AG09319 (cell line): ENCODE data around the gene KRT17.
"Not testable (repeated sequence)": the region's sequence is repeated elsewhere in the genome, so short reads cannot be mapped to it uniquely, and the experiment has no call there.

Experiments
- DNase-seq: peaks from one replicate; pipeline ENCODE4 v3.0.0-alpha.2; 2010; ENCODE audit warnings: low read depth; ENCODE audit errors: extremely low read depth
- CTCF ChIP-seq: IDR thresholded peaks from 2 replicates; pipeline ENCODE4 v1.5.1; 2011; ENCODE audit warnings: low read depth, mild to moderate bottlenecking, inconsistent platforms, low read length, moderate library complexity

Gene KRT17

GRCh38 chr17:41610061-41610517 lies 14.3 kb downstream of the KRT17 start:
- not testable (repeated sequence) for DNase-seq
- TF ChIP-seq CTCF = peak; percentile 18

- DNase-seq = not testable (repeated sequence)
These were observed 17.4 kb downstream of the KRT17 start for GRCh38 chr17:41606930-41607329.

GRCh38 chr17:41602524-41602923 lies 21.9 kb downstream of the KRT17 start:
- no peak for TF ChIP-seq CTCF

GRCh38 chr17:41600318-41600717 lies 24.1 kb downstream of the KRT17 start:
- DNase-seq = no peak
- TF ChIP-seq CTCF = no peak

More at GRCh38 chr17:41602524-41602923, 21.9 kb downstream of the KRT17 start:
- no peak for DNase-seq

GRCh38 chr17:41599680-41600079 lies 24.7 kb downstream of the KRT17 start:
- no peak for TF ChIP-seq CTCF
- no peak for DNase-seq

GRCh38 chr17:41595585-41595984 lies 28.8 kb downstream of the KRT17 start:
- TF ChIP-seq CTCF = no peak
- no peak for DNase-seq

GRCh38 chr17:41594363-41594915 lies 29.9 kb downstream of the KRT17 start:
- TF ChIP-seq CTCF = no peak
- no peak for DNase-seq

GRCh38 chr17:41593306-41593981 lies 30.9 kb downstream of the KRT17 start:
- TF ChIP-seq CTCF = no peak
- DNase-seq = no peak
